ENCODE results near the gene SEC14L5. TPM values are rescaled to one million over a fixed set of nuclear protein-coding genes. Genes with fewer than 3 reads are reported as not detected.

Gene SEC14L5
- total and polyA plus RNA-seq, 2 of the 4 experiments (the other 2 are of a cell fraction) = 0.07 TPM; not detected in 1

GRCh38 chr16:4947722-4948503 is 10.2 kb upstream of the SEC14L5 start (continued):
- TF ChIP-seq SMC3 (IDR thresholded peaks at IDR 0.05; ENCODE audit: low read depth, low read length) (no peak), CEBPB (IDR thresholded peaks at IDR 0.05; ENCODE audit: low read depth, low read length) (no peak)

GRCh38 chr16:4948903-4949766 is 9.0 kb upstream of the SEC14L5 start:
- H3K27ac ChIP-seq (ENCODE audit: insufficient read depth, low read length) = no peak overlapping the region
- peak overlapping the region; percentile 56 for H2AFZ ChIP-seq (replicated peaks; ENCODE audit: low read length, poor library complexity)
- H3K9ac ChIP-seq (ENCODE audit: low read depth, low read length) = no peak overlapping the region
- H2BK20ac ChIP-seq (ENCODE audit: low read depth, low read length) = no peak overlapping the region
- peaks cover 8% of the 10 kb centered on the region; the same call in 1 of the 2 replicates for H3K9me1 ChIP-seq (ENCODE audit: insufficient read depth, low read length)
- H2BK5ac ChIP-seq (ENCODE audit: low read depth, low read length, poor library complexity, severe bottlenecking) = no peak overlapping the region
- H3K4me2 ChIP-seq (ENCODE audit: low read depth, low read length) = no peak overlapping the region
- dilution Hi-C loops (cut with HindIII; ENCODE audit: low sequenced_read_pairs, unreplicated experiment) = no loop called here
- TF ChIP-seq RFX5 (IDR thresholded peaks at IDR 0.05; ENCODE audit: low read depth, low read length) = no peak
- no peak for TF ChIP-seq MAFK (IDR thresholded peaks at IDR 0.05; ENCODE audit: low read depth, low read length)
- no peak for TF ChIP-seq RAD21 (IDR thresholded peaks at IDR 0.05; ENCODE audit: low read length)
- no peak for TF ChIP-seq POLR2A (IDR thresholded peaks at IDR 0.05; ENCODE audit: low read depth, low read length)
- no peak for TF ChIP-seq CHD1 (IDR thresholded peaks at IDR 0.05; ENCODE audit: low read depth, low read length)
- TF ChIP-seq SMC3 (IDR thresholded peaks at IDR 0.05; ENCODE audit: low read depth, low read length) = no peak
- TF ChIP-seq MXI1 (IDR thresholded peaks at IDR 0.05; ENCODE audit: borderline replicate concordance, low read depth, low read length) = no peak
- TF ChIP-seq, protein P1, sequence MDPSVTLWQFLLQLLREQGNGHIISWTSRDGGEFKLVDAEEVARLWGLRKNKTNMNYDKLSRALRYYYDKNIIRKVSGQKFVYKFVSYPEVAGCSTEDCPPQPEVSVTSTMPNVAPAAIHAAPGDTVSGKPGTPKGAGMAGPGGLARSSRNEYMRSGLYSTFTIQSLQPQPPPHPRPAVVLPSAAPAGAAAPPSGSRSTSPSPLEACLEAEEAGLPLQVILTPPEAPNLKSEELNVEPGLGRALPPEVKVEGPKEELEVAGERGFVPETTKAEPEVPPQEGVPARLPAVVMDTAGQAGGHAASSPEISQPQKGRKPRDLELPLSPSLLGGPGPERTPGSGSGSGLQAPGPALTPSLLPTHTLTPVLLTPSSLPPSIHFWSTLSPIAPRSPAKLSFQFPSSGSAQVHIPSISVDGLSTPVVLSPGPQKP (IDR thresholded peaks at IDR 0.05; ENCODE audit: borderline replicate concordance, low read depth, low read length) = no peak
- H4K8ac ChIP-seq (ENCODE audit: low read depth in 2 of 2, low read length in 2 of 2) = no peak overlapping the region
- no peak overlapping the region for H3K4me3 ChIP-seq (ENCODE audit: insufficient read depth, low read depth, low read length)
- 77% methylated on average over 12 of the region's 16 CpGs; no CpG with 5 or more reads in 1 of the 2 experiments for WGBS, 2 experiments (ENCODE audit: extremely low coverage in 2 of 2, insufficient read length in 1 of 2)
- peak overlapping the region; percentile 63; the same call in 1 of the 2 replicates for H2AK5ac ChIP-seq (ENCODE audit: low read depth, low read length)
- peak overlapping the region; percentile 5; the same call in 1 of the 2 replicates for H2BK120ac ChIP-seq (ENCODE audit: low read depth, low read length)
- H4K20me1 ChIP-seq (ENCODE audit: insufficient read depth, low read length) = 0 out of 2 replicates have a peak, but pooled peaks cover 3% of the 10 kb centered on the region
- DNase-seq (no peak), ATAC-seq (ENCODE audit: low read depth) (no peak)
- no peak overlapping the region for H3K14ac ChIP-seq (replicated peaks; ENCODE audit: low read depth, low read length)
- H4K91ac ChIP-seq (ENCODE audit: insufficient read depth, low read depth, low read length) = no peak overlapping the region; the same call in 1 of the 2 replicates
- no peaks in the 10 kb centered on the region for H3K27me3 ChIP-seq (ENCODE audit: control insufficient read depth, insufficient read depth, low read length)
- in situ Hi-C loops (cut with MboI; ENCODE audit: low sequenced_read_pairs) = loop anchor here (10.0 kb wide), 1 partner anchor 64 kb away; no protein-coding TSS in a partner anchor
- H3K18ac ChIP-seq (ENCODE audit: low read depth, low read length) = no peak overlapping the region
- 0 out of 3 replicates have a peak overlapping the region, but pooled peaks have one; percentile 30 for H2BK15ac ChIP-seq (ENCODE audit: low read depth, low read length)
- H3K4me1 ChIP-seq (ENCODE audit: control insufficient read depth, insufficient read depth, low read length) = peaks cover 12% of the 10 kb centered on the region
- H3K23ac ChIP-seq (ENCODE audit: low read depth, low read length) = no peak overlapping the region
- intact Hi-C loops (cut with micrococcal nuclease) = no loop called here
- no peak overlapping the region for H4K5ac ChIP-seq (ENCODE audit: low read depth, low read length)
- no peak overlapping the region for H2AK9ac ChIP-seq (replicated peaks; ENCODE audit: low read depth, low read length, poor library complexity)
- no peaks in the 10 kb centered on the region for H3K9me3 ChIP-seq (ENCODE audit: control insufficient read depth, insufficient read depth, low read length)
- CTCF ChIA-PET = interaction anchor here (0.7 to 0.8 kb wide), 2 partner anchors 38 to 114 kb away, joined by 3 read pairs; no protein-coding TSS in a partner anchor
- POLR2A ChIA-PET (ENCODE audit: unreplicated experiment) = no interaction called here
- no peak overlapping the region for H3K56ac ChIP-seq (ENCODE audit: extremely low read depth, insufficient read depth, low read length)
- H3K4ac ChIP-seq (ENCODE audit: low read depth, low read length) = peak overlapping the region; percentile 5; the same call in 1 of the 2 replicates
- no TSS peak for BruUV-seq (replicated peaks)
- H3K36me3 ChIP-seq (ENCODE audit: control insufficient read depth, insufficient read depth, low read length) = no peaks in the 10 kb centered on the region
- no peaks in the 10 kb centered on the region for H3K79me1 ChIP-seq (ENCODE audit: low read depth in 1 of 2, low read length in 2 of 2)
